HepG2 (cell line): Measurements from ENCODE around the gene H6PD. TPM values are rescaled to one million over a fixed set of nuclear protein-coding genes. Genes with fewer than 3 reads are reported as not detected.

Experiments
- CBX1 ChIP-seq: IDR thresholded peaks from one replicate; pipeline ENCODE4 v1.6.1; 2016; ENCODE audit warnings: antibody characterized with exemption, low read depth
- DNMT3B ChIP-seq: conservative IDR thresholded peaks from 2 replicates; pipeline ENCODE4 v1.6.1; 2016; ENCODE audit warnings: missing biosample characterization, control low read depth
- FLYWCH1 ChIP-seq: sonication (generic); formaldehyde crosslinking; IDR thresholded peaks from 2 replicates; pipeline ENCODE4 v1.8.1; 2023; ENCODE audit warnings: mild to moderate bottlenecking, missing genetic modification reagents
- HNRNPH1 ChIP-seq: fragments of 200-400 bp; formaldehyde crosslinking; optimal IDR thresholded peaks from 2 replicates; pipeline ENCODE3; 2017; ENCODE audit warnings: mild to moderate bottlenecking, low read depth, low read length
- HNRNPK ChIP-seq: fragments of 200-400 bp; formaldehyde crosslinking; IDR thresholded peaks from 2 replicates; pipeline ENCODE4 v1.6.1; 2018; ENCODE audit warnings: low read length, low read depth, moderate library complexity, mild to moderate bottlenecking; ENCODE audit not compliant: poor library complexity, severe bottlenecking
- HOXD1 ChIP-seq: sonication (generic); formaldehyde crosslinking; IDR thresholded peaks from 2 replicates; pipeline ENCODE4 v1.5.0; 2020; ENCODE audit warnings: missing genetic modification reagents
- MTF2 ChIP-seq: sonication (generic); formaldehyde crosslinking; IDR thresholded peaks from 2 replicates; pipeline ENCODE4 v1.5.0; 2020; ENCODE audit warnings: missing genetic modification reagents, borderline replicate concordance
- NCOA2 ChIP-seq: sonication (generic); formaldehyde crosslinking; IDR thresholded peaks from 2 replicates; pipeline ENCODE4 v1.8.0; 2022; ENCODE audit warnings: inconsistent platforms
- NR1H2 ChIP-seq: sonication (generic); formaldehyde crosslinking; IDR thresholded peaks from 2 replicates; pipeline ENCODE4 v1.8.1; 2022; ENCODE audit warnings: low read depth, missing genetic modification reagents, borderline replicate concordance
- PAWR ChIP-seq: sonication (generic); formaldehyde crosslinking; IDR thresholded peaks from 2 replicates; pipeline ENCODE4 v1.4.0; 2020; ENCODE audit warnings: missing genetic modification reagents, mild to moderate bottlenecking, borderline replicate concordance
- PHF8 ChIP-seq: sonication (generic); formaldehyde crosslinking; IDR thresholded peaks from 2 replicates; pipeline ENCODE4 v1.5.0; 2020; ENCODE audit warnings: missing genetic modification reagents
- RBAK ChIP-seq: sonication (generic); formaldehyde crosslinking; IDR thresholded peaks from 2 replicates; pipeline ENCODE4 v1.5.1; 2020; ENCODE audit warnings: mild to moderate bottlenecking, missing genetic modification reagents
- SATB2 ChIP-seq: sonication (generic); formaldehyde crosslinking; IDR thresholded peaks from 2 replicates; pipeline ENCODE4 v1.5.0; 2020; ENCODE audit warnings: missing genetic modification reagents
- SMARCE1 ChIP-seq: fragments of 450-650 bp; IDR thresholded peaks from 2 replicates; pipeline ENCODE4 v1.6.1; 2017; ENCODE audit warnings: borderline replicate concordance
- TCF7 ChIP-seq: sonication (generic); IDR thresholded peaks from 2 replicates; pipeline ENCODE4 v1.6.1; 2016; ENCODE audit warnings: antibody characterized with exemption, low read depth
- YY1 ChIP-seq: IDR thresholded peaks from 2 replicates; pipeline ENCODE4 v1.6.1; 2011; ENCODE audit warnings: low read length, low read depth, moderate library complexity, mild to moderate bottlenecking; ENCODE audit not compliant: insufficient read depth, insufficient replicate concordance
- ZBTB21 ChIP-seq: sonication (generic); formaldehyde crosslinking; IDR thresholded peaks from 2 replicates; pipeline ENCODE4 v1.4.0; 2020; ENCODE audit warnings: missing genetic modification reagents
- ZFP36 ChIP-seq: fragments of 150-350 bp; IDR thresholded peaks from 2 replicates; pipeline ENCODE4 v1.6.1; 2018; ENCODE audit warnings: borderline replicate concordance, low read length, low read depth; ENCODE audit not compliant: partially characterized antibody
- ZFX ChIP-seq: sonication (generic); formaldehyde crosslinking; IDR thresholded peaks from 2 replicates; pipeline ENCODE4 v1.4.0; 2020; ENCODE audit warnings: mild to moderate bottlenecking, low read depth, missing genetic modification reagents, moderate library complexity
- ZFYVE20 ChIP-seq: sonication (generic); formaldehyde crosslinking; IDR thresholded peaks from 2 replicates; pipeline ENCODE4 v1.8.0; 2023; ENCODE audit warnings: low read depth, mild to moderate bottlenecking, moderate library complexity, missing genetic modification reagents, borderline replicate concordance
- ZNF263 ChIP-seq: sonication (generic); formaldehyde crosslinking; IDR thresholded peaks from 2 replicates; pipeline ENCODE4 v1.4.0; 2020; ENCODE audit warnings: missing genetic modification reagents
- ZNF572 ChIP-seq: sonication (generic); formaldehyde crosslinking; IDR thresholded peaks from 2 replicates; pipeline ENCODE4 v1.5.1; 2020; ENCODE audit warnings: mild to moderate bottlenecking, missing genetic modification reagents
- ZNF605 ChIP-seq: sonication (generic); formaldehyde crosslinking; IDR thresholded peaks from 2 replicates; pipeline ENCODE4 v1.8.0; 2022; ENCODE audit warnings: mild to moderate bottlenecking, missing genetic modification reagents
- ZNF781 ChIP-seq: sonication (generic); formaldehyde crosslinking; IDR thresholded peaks from 2 replicates; pipeline ENCODE4 v1.5.1; 2020; ENCODE audit warnings: borderline replicate concordance, mild to moderate bottlenecking, missing genetic modification reagents; ENCODE audit errors: not compliant biosample characterization
- polyA plus RNA-seq, 8 experiments: library from polyadenylated mRNA; depleted of rRNA in 3 of 8; stranded (reverse) in 7 of 8; unstranded in 1 of 8; fragments of >200 nt; fragmentation: Illumina TruSeq in 4 of 8; extraction: Trizol in 4 of 8; gene quantifications; 2 replicates each; pipeline versions ENCODE4 v1.2.1 to v1.2.3, GENCODE V29; 2011 to 2016; ENCODE audit warnings: low read depth in 4 of 8, missing spikeins in 1 of 8, mixed read lengths in 1 of 8; ENCODE audit not compliant: insufficient read depth in 1 of 8
- total RNA-seq, 5 experiments: library from RNA; depleted of rRNA; stranded (reverse); fragments of >200 nt; fragmentation: Illumina TruSeq; extraction: Trizol; gene quantifications; 2 replicates each; pipeline ENCODE4 v1.2.3, GENCODE V29; 2016; ENCODE audit warnings: low read depth in 1 of 5
- TF ChIP-seq, protein P1 (sequence below): IDR thresholded peaks from 2 replicates; pipeline ENCODE4 v1.6.1; 2016; ENCODE audit warnings: control low read depth
- TF ChIP-seq, protein P2 (sequence below): sonication (generic); formaldehyde crosslinking; IDR thresholded peaks from 2 replicates; pipeline ENCODE4 v1.8.0; 2022; ENCODE audit warnings: mild to moderate bottlenecking, missing genetic modification reagents, borderline replicate concordance
- TF ChIP-seq, protein P3 (sequence below): sonication (generic); formaldehyde crosslinking; conservative IDR thresholded peaks from 2 replicates; pipeline ENCODE4 v1.8.0; 2022; ENCODE audit warnings: mild to moderate bottlenecking, moderate library complexity, missing genetic modification reagents

H6PD gene
- total and polyA plus RNA-seq, 2 of the 13 experiments (the other 11 are each of a cell fraction or from before 2014, with no cell fraction given), result 9.3 to 14.1 TPM

DNA sequence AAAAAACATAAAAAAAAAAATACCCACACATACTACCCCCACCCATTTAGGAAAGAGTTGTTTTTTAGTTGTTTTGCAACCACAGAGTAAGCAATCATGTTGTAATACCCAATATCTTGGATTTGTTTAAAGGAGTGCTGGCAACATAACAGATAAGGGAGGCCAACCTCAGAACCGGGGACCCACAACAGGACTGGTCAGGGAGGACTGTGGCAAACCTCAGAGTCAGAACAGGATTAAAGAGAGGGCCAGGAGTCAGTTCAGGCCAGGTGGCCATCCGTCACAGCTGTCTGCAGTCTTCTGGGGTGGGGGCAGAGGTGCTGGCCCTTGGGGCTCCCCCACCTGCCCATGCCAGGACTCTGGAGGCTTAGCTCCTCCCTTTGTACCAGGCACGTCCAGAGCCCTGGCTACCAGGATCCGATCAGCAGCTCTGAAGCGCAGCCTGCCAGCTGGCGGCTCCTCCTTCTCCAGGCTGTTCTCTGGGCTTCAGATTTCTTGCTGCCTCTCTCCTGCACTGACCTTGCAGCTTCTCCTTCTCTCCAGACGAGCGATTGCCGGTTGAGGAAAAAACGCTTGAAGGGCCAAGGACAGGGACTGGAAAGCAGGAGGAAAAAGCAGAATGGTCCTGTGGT is 7.9 kb downstream of the H6PD start (continued):
- no peak for TF ChIP-seq SATB2 (CRISPR knock-in tag)
- no peak for TF ChIP-seq MTF2 (CRISPR knock-in tag)
- peak; percentile 67 for TF ChIP-seq NCOA2 (CRISPR knock-in tag)
- no peak for TF ChIP-seq RBAK (CRISPR knock-in tag)
- TF ChIP-seq ZNF572 (CRISPR knock-in tag), result no peak
- TF ChIP-seq YY1, result no peak
- TF ChIP-seq, protein P1, sequence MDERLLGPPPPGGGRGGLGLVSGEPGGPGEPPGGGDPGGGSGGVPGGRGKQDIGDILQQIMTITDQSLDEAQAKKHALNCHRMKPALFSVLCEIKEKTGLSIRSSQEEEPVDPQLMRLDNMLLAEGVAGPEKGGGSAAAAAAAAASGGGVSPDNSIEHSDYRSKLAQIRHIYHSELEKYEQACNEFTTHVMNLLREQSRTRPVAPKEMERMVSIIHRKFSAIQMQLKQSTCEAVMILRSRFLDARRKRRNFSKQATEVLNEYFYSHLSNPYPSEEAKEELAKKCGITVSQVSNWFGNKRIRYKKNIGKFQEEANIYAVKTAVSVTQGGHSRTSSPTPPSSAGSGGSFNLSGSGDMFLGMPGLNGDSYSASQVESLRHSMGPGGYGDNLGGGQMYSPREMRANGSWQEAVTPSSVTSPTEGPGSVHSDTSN (CRISPR knock-in tag), result no peak
- TF ChIP-seq, protein P2, sequence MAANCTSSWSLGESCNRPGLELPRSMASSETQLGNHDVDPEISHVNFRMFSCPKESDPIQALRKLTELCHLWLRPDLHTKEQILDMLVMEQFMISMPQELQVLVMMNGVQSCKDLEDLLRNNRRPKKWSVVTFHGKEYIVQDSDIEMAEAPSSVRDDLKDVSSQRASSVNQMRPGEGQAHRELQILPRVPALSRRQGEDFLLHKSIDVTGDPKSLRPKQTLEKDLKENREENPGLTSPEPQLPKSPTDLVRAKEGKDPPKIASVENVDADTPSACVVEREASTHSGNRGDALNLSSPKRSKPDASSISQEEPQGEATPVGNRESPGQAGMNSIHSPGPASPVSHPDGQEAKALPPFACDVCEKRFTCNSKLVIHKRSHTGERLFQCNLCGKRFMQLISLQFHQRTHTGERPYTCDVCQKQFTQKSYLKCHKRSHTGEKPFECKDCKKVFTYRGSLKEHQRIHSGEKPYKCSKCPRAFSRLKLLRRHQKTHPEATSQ, result no peak
- TF ChIP-seq TCF7, result no peak; the same call in 1 of the 2 replicates
- TF ChIP-seq ZFX (CRISPR knock-in tag), result no peak
- no peak for TF ChIP-seq HNRNPH1
- TF ChIP-seq CBX1, result no peak
- no peak for TF ChIP-seq DNMT3B
- no peak for TF ChIP-seq ZBTB21 (CRISPR knock-in tag)
- no peak for TF ChIP-seq ZFYVE20
- TF ChIP-seq SMARCE1, result no peak
- no peak for TF ChIP-seq ZNF605 (CRISPR knock-in tag)
- TF ChIP-seq ZFP36, result no peak
- no peak for TF ChIP-seq PAWR (CRISPR knock-in tag)
- TF ChIP-seq HOXD1, result no peak
- peak; percentile 64; the same call in 1 of the 2 replicates for TF ChIP-seq ZNF263 (CRISPR knock-in tag)
- TF ChIP-seq HNRNPK, result no peak
- TF ChIP-seq, protein P3, sequence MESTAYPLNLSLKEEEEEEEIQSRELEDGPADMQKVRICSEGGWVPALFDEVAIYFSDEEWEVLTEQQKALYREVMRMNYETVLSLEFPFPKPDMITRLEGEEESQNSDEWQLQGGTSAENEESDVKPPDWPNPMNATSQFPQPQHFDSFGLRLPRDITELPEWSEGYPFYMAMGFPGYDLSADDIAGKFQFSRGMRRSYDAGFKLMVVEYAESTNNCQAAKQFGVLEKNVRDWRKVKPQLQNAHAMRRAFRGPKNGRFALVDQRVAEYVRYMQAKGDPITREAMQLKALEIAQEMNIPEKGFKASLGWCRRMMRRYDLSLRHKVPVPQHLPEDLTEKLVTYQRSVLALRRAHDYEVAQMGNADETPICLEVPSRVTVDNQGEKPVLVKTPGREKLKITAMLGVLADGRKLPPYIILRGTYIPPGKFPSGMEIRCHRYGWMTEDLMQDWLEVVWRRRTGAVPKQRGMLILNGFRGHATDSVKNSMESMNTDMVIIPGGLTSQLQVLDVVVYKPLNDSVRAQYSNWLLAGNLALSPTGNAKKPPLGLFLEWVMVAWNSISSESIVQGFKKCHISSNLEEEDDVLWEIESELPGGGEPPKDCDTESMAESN (CRISPR knock-in tag), result peak; percentile 47; the same call in 1 of the 2 replicates
- TF ChIP-seq FLYWCH1 (CRISPR knock-in tag), result no peak
- TF ChIP-seq NR1H2 (CRISPR knock-in tag), result no peak
- TF ChIP-seq PHF8 (CRISPR knock-in tag), result no peak
- TF ChIP-seq ZNF781 (CRISPR knock-in tag), result no peak
